IPS-NIHi7 (cell line): ENCODE data around the gene PAPOLG.
"Not testable (repeated sequence)": the region's sequence is repeated elsewhere in the genome, so short reads cannot be mapped to it uniquely, and the experiment has no call there.

Experiments
- DNase-seq: peaks from one replicate; pipeline ENCODE4 v3.0.0; 2012; ENCODE audit warnings: mixed read lengths; ENCODE audit errors: extremely low spot score

The PAPOLG gene

GRCh38 chr2:60775048-60775639 is 19.1 kb downstream of the PAPOLG start:
- no peak for DNase-seq

DNA sequence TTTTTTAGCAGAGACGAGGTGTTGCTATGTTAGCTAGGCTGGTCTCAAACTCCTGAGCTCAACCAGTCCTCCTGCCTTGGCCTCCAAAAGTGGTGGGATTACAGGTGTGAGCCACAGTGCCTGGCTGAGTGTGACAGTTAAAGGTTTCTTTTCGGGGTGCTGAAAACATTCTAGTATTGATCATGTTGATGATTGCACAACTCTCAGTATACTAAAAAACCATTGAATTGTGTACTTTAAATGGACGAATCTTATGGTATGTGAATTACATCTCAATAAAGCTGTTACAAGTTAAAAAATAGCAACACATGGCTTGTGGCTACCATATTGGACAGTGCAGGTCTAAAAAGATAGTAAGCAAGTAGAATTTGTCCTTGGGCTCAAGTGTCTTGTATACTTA is 22.3 kb downstream of the PAPOLG start:
- DNase-seq = no peak

- no peak for DNase-seq
Measured at GRCh38 chr2:60779426-60779825, 23.4 kb downstream of the PAPOLG start.

DNA sequence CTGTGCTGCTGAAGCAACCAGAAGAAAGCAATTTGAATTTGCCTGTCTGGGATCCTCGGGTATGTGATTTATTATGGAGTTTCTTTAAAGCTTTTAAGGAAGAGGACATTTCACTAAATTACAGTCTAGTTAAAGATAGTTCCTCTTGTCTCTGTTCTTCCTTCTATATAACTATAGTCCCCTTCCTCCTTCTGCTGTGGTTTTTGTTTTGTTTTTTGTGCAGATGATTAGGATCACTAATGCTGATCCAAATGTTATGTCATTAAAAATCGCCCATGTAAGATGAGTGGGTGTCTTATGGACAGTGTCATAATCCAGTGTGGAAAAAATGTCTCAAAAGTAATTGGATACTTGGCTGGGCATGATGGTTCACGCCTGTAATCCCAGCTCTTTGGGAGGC is 24.7 kb downstream of the PAPOLG start:
- DNase-seq = no peak

DNA sequence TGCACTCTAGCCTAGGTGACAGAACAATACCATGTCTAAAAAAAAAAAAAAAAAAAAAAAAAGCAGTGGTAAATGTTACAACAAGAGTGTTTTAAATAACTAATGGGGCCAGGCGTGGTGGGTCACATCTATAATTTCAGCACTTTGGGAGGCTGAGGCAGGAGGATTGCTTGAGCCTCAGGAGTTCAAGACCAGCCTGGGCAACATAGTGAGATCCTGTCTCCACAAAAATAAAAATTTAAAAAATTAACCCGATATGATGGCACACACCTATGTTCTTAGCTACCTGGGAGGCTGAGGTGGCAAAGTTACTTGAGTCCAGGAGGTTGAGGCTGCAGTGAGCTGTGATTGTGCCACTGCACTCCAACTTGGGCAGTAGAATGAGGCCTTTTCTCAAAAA is 37.1 kb downstream of the PAPOLG start:
- no peak for DNase-seq

DNA sequence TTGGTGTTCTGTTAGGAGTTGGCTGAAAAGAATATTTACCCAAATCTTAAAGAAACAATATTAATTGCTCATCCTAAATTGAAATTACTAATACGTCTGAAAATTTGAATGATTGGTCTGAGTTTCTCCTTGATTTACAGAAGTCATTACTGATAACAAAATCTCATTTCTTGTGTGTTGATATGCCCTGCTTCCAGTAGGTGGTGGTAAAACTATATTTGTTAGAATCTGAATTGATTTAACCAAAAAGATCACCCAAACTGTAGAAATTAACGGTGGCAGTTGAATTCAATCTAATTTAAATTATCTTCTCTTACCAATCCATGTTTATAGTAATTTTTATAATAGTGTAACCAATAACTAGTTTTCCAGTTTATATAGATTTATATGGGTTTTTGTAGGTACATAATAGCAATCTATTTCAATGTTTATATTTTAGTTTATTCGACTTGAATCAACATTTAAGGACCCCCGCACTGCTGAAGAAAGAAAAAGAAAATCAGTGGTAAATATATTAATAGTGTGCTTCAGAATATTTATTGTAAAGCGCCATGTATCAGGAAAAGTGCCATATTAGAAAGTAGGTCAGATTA is 38.3 kb downstream of the PAPOLG start:
- no peak for DNase-seq

- no peak for DNase-seq
Measured at GRCh38 chr2:60796573-60797509, 40.8 kb downstream of the PAPOLG start.

GRCh38 chr2:60804473-60804872 is 48.4 kb downstream of the PAPOLG start:
- no peak for DNase-seq

- DNase-seq = no peak
Measured at GRCh38 chr2:60806595-60806987, 50.5 kb downstream of the PAPOLG start.

DNA sequence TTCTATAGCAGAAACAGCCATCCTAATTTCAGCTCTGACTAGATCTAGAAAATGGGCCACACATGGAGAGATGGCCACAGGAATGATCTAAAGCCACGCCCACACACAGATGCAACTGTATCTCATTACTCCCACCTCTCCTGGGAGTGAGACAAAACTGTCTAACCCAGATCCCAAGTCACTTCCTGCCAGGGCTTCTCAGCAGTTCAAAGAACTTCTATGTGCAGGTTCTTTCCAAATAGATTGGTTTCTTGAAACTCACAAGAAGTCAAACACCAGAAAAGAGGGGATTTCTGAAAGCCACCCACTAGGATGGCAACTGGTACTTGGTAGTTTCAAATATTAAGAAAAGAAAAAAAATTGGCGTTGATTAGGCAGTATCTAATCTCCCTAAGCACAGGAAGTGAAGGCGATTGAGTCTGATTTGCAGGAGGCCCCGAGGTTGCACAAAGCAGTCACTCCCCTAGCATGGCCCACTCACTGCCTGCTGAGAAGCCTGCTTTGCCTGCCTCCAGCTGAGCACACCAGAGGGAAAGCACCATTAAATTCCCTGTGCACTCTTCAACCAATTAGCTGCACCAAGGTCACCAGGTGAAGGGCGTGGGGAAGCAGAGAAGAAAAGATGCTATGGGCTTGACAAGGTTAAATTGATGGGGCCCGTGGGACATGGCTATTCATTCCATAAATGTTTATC is 51.1 kb downstream of the PAPOLG start:
- DNase-seq = peak; percentile 53

DNA sequence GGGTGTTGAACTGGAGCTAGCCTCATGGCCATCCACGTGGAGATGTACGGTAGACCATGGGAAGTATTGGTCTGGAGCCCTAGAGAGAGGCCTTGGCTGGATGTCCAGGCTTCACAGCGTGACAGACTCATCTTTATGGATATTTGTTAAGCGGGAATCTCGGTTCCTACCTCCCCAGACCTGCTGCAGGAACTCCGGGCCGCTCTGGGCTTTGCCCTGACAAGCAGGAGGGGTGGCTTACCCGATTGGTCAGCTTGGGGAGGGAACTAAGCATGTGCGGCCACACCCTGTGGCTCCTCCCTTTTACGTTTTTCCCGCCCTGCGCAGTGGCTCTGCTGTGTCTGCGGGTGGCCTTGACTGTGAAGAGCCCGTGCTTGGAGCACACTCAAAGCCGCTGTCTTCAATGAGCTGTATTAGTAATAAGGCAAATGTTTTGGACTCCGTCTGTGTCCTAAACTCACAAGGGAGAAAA is 52.3 kb downstream of the PAPOLG start:
- DNase-seq = peak; percentile 50

DNA sequence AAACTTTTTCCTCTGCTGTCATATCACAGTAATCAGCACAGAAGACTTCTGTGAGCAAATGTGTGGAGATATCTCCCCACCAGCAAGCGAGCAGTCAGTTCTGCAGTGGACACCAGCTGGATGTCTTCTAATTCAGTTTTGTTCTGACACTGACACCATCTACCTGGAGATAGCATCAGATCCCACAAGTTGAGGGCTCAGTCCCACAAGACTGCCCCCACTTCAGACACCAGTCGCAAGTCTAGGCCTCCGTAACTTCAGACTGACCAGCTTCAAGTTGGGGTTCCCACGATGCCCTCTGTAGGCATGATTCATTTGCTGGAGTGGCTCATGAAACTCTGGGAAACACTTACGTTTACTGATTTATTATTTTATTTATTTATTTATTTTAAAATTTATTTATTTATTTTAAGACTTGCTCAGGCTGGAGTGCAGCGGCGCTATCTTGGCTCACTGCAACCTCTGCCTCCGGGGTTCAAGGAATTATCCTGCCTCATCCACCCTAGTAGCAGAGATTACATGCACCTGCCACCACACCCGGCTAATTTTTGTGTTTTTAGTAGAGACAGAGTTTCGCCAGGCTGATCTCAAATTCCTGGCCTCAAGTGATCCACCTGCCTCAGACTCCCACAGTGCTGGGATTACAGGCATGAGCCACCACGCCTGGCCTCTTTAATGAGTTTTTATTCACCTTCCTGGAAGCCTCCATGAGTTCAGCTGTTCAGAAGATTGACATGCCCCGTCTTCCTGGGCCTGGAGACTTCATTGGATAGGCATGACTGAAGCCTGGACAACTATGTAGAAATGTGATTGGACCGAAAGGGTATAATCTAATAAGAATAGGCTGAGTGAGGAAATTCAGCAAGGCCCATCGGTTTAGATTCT is 55.7 kb downstream of the PAPOLG start:
- no peak for DNase-seq

DNA sequence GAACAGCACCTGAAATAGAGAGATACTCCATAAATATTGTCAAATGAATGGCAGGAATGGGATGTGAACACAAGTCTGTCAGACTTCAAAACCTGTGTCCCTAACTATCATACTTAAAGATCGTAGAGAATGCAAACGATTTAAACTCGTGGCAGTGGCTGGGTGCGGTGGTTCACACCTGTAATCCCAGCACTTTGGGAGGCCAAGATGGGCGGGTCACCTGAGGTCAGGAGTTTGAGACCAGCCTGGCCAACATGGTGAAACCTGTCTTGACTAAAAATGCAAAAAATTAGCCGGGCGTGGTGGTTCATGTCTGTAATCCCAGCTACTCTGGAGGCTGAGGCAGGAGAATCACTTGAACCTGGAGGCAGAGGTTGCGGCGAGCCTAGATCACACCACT is 61.1 kb downstream of the PAPOLG start:
- DNase-seq = not testable (repeated sequence)

GRCh38 chr2:60818272-60818671 is 62.2 kb downstream of the PAPOLG start:
- no peak for DNase-seq

- DNase-seq = no peak
Measured at GRCh38 chr2:60819155-60819862, 63.2 kb downstream of the PAPOLG start.

GRCh38 chr2:60819936-60820335 is 63.9 kb downstream of the PAPOLG start:
- DNase-seq = no peak

DNA sequence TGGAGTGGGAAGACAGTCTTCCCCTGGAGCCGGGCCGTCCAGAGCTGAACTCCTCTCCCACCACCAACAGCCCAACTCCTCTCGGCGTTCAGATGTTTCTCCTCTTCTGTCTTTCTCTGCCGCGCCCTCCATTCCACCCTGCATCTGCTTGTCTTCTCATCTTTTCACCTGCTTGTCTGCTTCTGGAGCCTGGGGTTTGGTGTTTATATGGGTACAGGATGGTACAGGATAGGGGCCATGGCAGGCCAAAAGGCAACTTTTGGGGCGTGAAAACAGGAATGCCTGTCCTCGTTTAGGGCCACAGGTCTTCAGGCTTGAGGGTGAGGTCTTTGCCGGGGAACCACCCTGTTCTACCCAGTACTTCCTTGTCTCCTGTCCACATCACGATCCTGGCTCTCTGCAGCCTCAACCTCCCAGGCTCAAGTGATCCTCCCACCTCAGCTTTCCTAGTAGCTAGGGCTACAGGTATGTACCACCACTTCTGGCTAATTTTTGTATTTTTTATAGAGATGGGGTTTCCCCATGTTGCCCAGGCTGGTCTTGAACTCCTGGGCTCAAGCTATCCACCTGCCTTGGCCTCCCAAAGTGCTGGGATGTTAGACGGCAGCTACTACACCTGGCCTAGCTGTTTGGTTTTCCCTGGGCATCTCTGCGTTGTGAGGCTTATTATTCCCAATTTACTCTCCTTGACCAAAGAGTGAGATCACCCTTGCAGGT is 64.5 kb downstream of the PAPOLG start:
- no peak for DNase-seq

GRCh38 chr2:60821133-60821469 is 65.0 kb downstream of the PAPOLG start:
- no peak for DNase-seq

- DNase-seq = no peak
Measured at GRCh38 chr2:60821587-60822302, 65.7 kb downstream of the PAPOLG start.
